H1 (cell line): ENCODE measurements around the gene CBLN3. TPM values are rescaled to one million over a fixed set of nuclear protein-coding genes. Genes with fewer than 3 reads are reported as not detected.
A peak's percentile ranks its signal among the peaks of the same experiment; 100 is the strongest.

Experiments
- CTCF ChIA-PET: fragments of 300-600 bp; sonication (Branson Sonifier 250); formaldehyde crosslinking; loops from one replicate; lab custom pipeline; 2021; ENCODE audit not compliant: partially characterized antibody; lab: Charles Lee
- POLR2A ChIA-PET: fragments of 300-600 bp; sonication (Branson Sonifier 250); formaldehyde crosslinking; loops from one replicate; lab custom pipeline; 2021; ENCODE audit warnings: inconsistent platforms; ENCODE audit not compliant: partially characterized antibody; lab: Charles Lee
- DNase-seq, 2 experiments: peaks; one replicate each; pipeline versions ENCODE4 v3.0.0 to v3.0.0-alpha.2; 2010 to 2022; ENCODE audit warnings: low spot score in 2 of 2, low read depth in 1 of 2, mixed read lengths in 1 of 2
- FAIRE-seq: peaks from 2 replicates; lab custom pipeline; 2011; peaks lifted over from hg19 to GRCh38; lab: Jason Lieb, UNC
- H2AFZ ChIP-seq: 2 replicates; pipeline ENCODE4 v1.8.1; 2012; ENCODE audit warnings: low read length, inconsistent platforms
- H2AK5ac ChIP-seq: 2 replicates; pipeline ENCODE4 v1.6.1; 2013; ENCODE audit warnings: low read depth, low read length
- H2BK120ac ChIP-seq: replicated peaks from 2 replicates; pipeline ENCODE3; 2013; ENCODE audit warnings: low read depth, low read length, inconsistent platforms
- H2BK12ac ChIP-seq: 2 replicates; pipeline ENCODE4 v1.6.1; 2013; ENCODE audit warnings: low read depth, low read length
- H2BK15ac ChIP-seq: 2 replicates; pipeline ENCODE4 v1.6.1; 2013; ENCODE audit warnings: low read length
- H2BK20ac ChIP-seq: 2 replicates; pipeline ENCODE4 v1.6.1; 2013; ENCODE audit warnings: low read length
- H2BK5ac ChIP-seq: 2 replicates; pipeline ENCODE4 v1.6.1; 2013; ENCODE audit warnings: low read depth, low read length
- H3K14ac ChIP-seq: 2 replicates; pipeline ENCODE4 v1.6.1; 2013; ENCODE audit warnings: inconsistent platforms; ENCODE audit not compliant: insufficient read length
- H3K18ac ChIP-seq: 2 replicates; pipeline ENCODE4 v1.6.1; 2013; ENCODE audit warnings: low read length; ENCODE audit errors: extremely low read depth
- H3K23ac ChIP-seq: 2 replicates; pipeline ENCODE4 v1.6.1; 2013; ENCODE audit warnings: inconsistent platforms; ENCODE audit not compliant: insufficient read length
- H3K23me2 ChIP-seq: 2 replicates; pipeline ENCODE4 v1.6.1; 2013; ENCODE audit warnings: low read depth, low read length
- H3K27ac ChIP-seq: 2 replicates; pipeline ENCODE4 v1.6.1; 2011; ENCODE audit warnings: low read depth, low read length, inconsistent platforms
- H3K27me3 ChIP-seq, 4 experiments: replicated peaks in 1 of 4; 1 replicate in 1 of 4; 2 replicates in 3 of 4; pipeline versions ENCODE4 v1.6.1 to v1.8.1; 2011 to 2013; ENCODE audit warnings: low read length in 3 of 4, mild to moderate bottlenecking in 3 of 4, inconsistent platforms in 2 of 4, mixed read lengths in 2 of 4, moderate library complexity in 1 of 4; ENCODE audit not compliant: control insufficient read depth in 3 of 4, insufficient read depth in 3 of 4; ENCODE audit errors: extremely low read depth in 1 of 4
- H3K36me3 ChIP-seq, 4 experiments: 2 replicates each; pipeline versions ENCODE4 v1.6.1 to v1.8.1; 2011 to 2013; ENCODE audit warnings: mild to moderate bottlenecking in 4 of 4, low read length in 3 of 4, moderate library complexity in 2 of 4, control low read depth in 1 of 4, inconsistent platforms in 1 of 4; ENCODE audit not compliant: insufficient read depth in 4 of 4, control insufficient read depth in 2 of 4
- H3K4ac ChIP-seq: replicated peaks from 2 replicates; pipeline ENCODE3; 2013; ENCODE audit warnings: low read length, low read depth, mixed read lengths, inconsistent platforms; ENCODE audit not compliant: insufficient read length
- H3K4me1 ChIP-seq, 4 experiments: replicated peaks in 1 of 4; 1 replicate in 1 of 4; 2 replicates in 3 of 4; pipeline versions ENCODE4 v1.6.1 to v1.8.1; 2011 to 2013; ENCODE audit warnings: low read length in 3 of 4, inconsistent platforms in 2 of 4, mixed read lengths in 1 of 4; ENCODE audit not compliant: insufficient read depth in 4 of 4, control insufficient read depth in 3 of 4
- H3K4me2 ChIP-seq, 2 experiments: 2 replicates each; pipeline versions ENCODE4 v1.6.1 to v1.8.1; 2011 to 2013; ENCODE audit warnings: low read depth in 2 of 2, low read length in 2 of 2, control low read depth in 1 of 2, inconsistent platforms in 1 of 2, mild to moderate bottlenecking in 1 of 2; ENCODE audit not compliant: insufficient read depth in 1 of 2
- H3K4me3 ChIP-seq, 4 experiments: fragments of 200-600, 300-600 bp in 1 of 4; sonication (generic), shearing (Covaris generic), sonication (Bioruptor Twin) in 1 of 4; 2 replicates each; pipeline versions ENCODE4 v1.5.1 to v1.8.1; 2011 to 2016; ENCODE audit warnings: low read length in 4 of 4, low read depth in 3 of 4, control low read depth in 2 of 4, inconsistent platforms in 2 of 4, mild to moderate bottlenecking in 2 of 4, mixed read lengths in 1 of 4, moderate library complexity in 1 of 4; ENCODE audit not compliant: insufficient read depth in 2 of 4; ENCODE audit errors: extremely low read depth in 1 of 4
- H3K56ac ChIP-seq: replicated peaks from 2 replicates; pipeline ENCODE3; 2013; ENCODE audit warnings: low read depth, mild to moderate bottlenecking, mixed read lengths, low read length, inconsistent platforms; ENCODE audit not compliant: insufficient read length
- H3K79me1 ChIP-seq: 2 replicates; pipeline ENCODE4 v1.6.1; 2013; ENCODE audit warnings: low read depth, low read length, control low read depth
- H3K79me2 ChIP-seq, 2 experiments: 2 replicates each; pipeline versions ENCODE4 v1.6.1 to v1.8.1; 2012 to 2013; ENCODE audit warnings: low read length in 2 of 2, mild to moderate bottlenecking in 2 of 2, inconsistent platforms in 1 of 2; ENCODE audit not compliant: insufficient read depth in 2 of 2, control insufficient read depth in 1 of 2
- H3K9ac ChIP-seq, 4 experiments: replicated peaks in 1 of 4; 1 replicate in 1 of 4; 2 replicates in 3 of 4; pipeline versions ENCODE4 v1.6.1 to v1.8.1; 2011 to 2013; ENCODE audit warnings: low read depth in 3 of 4, low read length in 3 of 4, control low read depth in 2 of 4, mild to moderate bottlenecking in 2 of 4, moderate library complexity in 2 of 4, inconsistent platforms in 1 of 4; ENCODE audit errors: extremely low read depth in 1 of 4
- H3K9me3 ChIP-seq, 2 experiments: 2 replicates each; pipeline versions ENCODE4 v1.6.1 to v1.8.1; 2012 to 2013; ENCODE audit warnings: mild to moderate bottlenecking in 2 of 2, moderate library complexity in 2 of 2, control low read depth in 1 of 2, inconsistent platforms in 1 of 2, low read depth in 1 of 2, low read length in 1 of 2, mixed read lengths in 1 of 2; ENCODE audit not compliant: insufficient read depth in 2 of 2
- H4K20me1 ChIP-seq, 2 experiments: replicated peaks in 1 of 2; 2 replicates each; pipeline versions ENCODE3 to v1.8.1; 2011 to 2013; ENCODE audit warnings: inconsistent platforms in 2 of 2, low read length in 2 of 2, mild to moderate bottlenecking in 1 of 2; ENCODE audit not compliant: insufficient read depth in 2 of 2, control insufficient read depth in 1 of 2
- H4K5ac ChIP-seq: 2 replicates; pipeline ENCODE4 v1.6.1; 2013; ENCODE audit warnings: low read length, low read depth, mixed read lengths, inconsistent platforms; ENCODE audit not compliant: insufficient read length
- H4K8ac ChIP-seq: 2 replicates; pipeline ENCODE4 v1.8.0; 2013; ENCODE audit warnings: mild to moderate bottlenecking, moderate library complexity, low read length, inconsistent platforms; ENCODE audit not compliant: insufficient read depth; ENCODE audit errors: extremely low read depth
- H4K91ac ChIP-seq: replicated peaks from 2 replicates; pipeline ENCODE3; 2013; ENCODE audit warnings: low read length, mixed read lengths, inconsistent platforms; ENCODE audit not compliant: insufficient read length
- WGBS, 2 experiments: shearing (Covaris generic) in 1 of 2; methylation state at CpG; one replicate each; pipeline versions ENCODE4 v1.1.6 to v1.1.7; 2013 to 2015; ENCODE audit warnings: low lambda C conversion rate in 2 of 2, mixed read lengths in 2 of 2, inconsistent platforms in 1 of 2, low coverage in 1 of 2, missing lambda C conversion rate in 1 of 2; ENCODE audit not compliant: insufficient replicate concordance in 2 of 2, insufficient coverage in 1 of 2, insufficient read length in 1 of 2; ENCODE audit errors: extremely low coverage in 1 of 2, missing lambda C conversion rate in 1 of 2; 5-methylcytosine and 5-hydroxymethylcytosine counted together
- polyA plus RNA-seq, 7 experiments: library from polyadenylated mRNA; depleted of rRNA in 3 of 7; stranded (reverse) in 5 of 7; unstranded in 2 of 7; fragments of >200 nt in 5 of 7; fragments of 200-250 nt in 2 of 7; gene quantifications; 1 replicate in 5 of 7; 2 replicates in 1 of 7; 4 replicates in 1 of 7; pipeline versions ENCODE4 v1.2.1 to v1.2.3, GENCODE V29; 2011 to 2013; ENCODE audit warnings: missing spikeins in 2 of 7, mixed read lengths in 2 of 7
- total RNA-seq: library from RNA; stranded (reverse); fragmentation: NEBNext Ultra II Directional; extraction: Animal tissue kit (Norgen Biotek cat#: 25700); gene quantifications from 2 replicates; pipeline ENCODE4 v1.2.1, GENCODE V29; 2021

CBLN3 gene
- total and polyA plus RNA-seq, 2 of the 8 experiments (the other 6 are each of a cell fraction or from before 2014, with no cell fraction given): 0.54 to 1.00 TPM

DNA sequence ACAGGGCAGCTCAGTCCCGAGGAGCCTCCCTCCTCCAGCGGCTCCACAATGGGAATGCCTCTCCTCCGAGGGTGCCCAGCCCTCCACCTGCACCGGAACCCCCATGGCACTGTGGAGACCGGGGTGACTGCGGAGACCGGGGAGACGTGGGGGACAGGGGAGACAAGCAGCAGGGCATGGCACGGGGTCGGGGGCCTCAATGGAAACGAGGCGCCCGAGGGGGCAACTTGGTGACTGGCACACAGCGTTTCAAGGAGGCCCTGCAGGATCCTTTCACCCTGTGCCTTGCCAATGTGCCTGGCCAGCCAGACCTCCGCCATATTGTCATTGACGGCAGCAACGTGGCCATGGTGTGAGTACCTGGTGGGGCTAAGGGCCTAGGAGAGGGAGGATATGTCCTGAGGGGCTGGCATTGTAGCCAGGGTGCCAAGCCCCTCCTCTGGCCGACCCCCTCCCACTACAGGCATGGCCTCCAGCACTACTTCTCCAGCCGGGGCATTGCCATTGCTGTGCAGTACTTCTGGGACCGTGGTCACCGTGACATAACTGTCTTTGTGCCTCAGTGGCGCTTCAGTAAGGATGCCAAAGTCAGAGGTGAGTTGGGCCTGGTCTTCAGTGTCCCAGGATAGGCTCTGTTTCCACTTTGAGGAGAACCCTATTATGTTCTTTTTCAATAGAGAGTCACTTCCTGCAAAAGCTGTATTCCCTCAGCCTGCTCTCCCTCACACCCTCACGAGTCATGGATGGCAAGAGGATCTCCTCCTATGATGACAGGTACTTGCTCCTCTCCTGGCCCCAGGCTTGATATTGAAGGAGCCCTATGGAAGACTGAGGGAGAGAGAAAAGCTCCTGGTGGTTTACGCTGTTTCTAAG lies 3.0 kb upstream of the CBLN3 start:
- Histone ChIP-seq H3K9me3 (no peaks in the 10 kb centered on the region), H3K4me1 (peaks cover 6 to 21% (median 15%) of the 10 kb centered on the region in 4 experiments), H3K23ac (no peak overlapping the region), H3K4ac (no peak overlapping the region), H2AFZ (no peak overlapping the region), H2BK15ac (no peak overlapping the region), H2BK12ac (no peak overlapping the region), H3K79me2 (no peaks in the 10 kb centered on the region), H3K9ac (no peak overlapping the region), H3K56ac (no peak overlapping the region), H4K5ac (no peak overlapping the region), H3K4me3 (no peak overlapping the region), H2BK5ac (no peak overlapping the region), H4K8ac (peak overlapping the region; percentile 45), H3K18ac (no peak overlapping the region), H2AK5ac (no peak overlapping the region), H3K4me2 (no peak overlapping the region), H3K27ac (no peak overlapping the region), H3K14ac (no peak overlapping the region), H3K36me3 (peaks cover 0 to 4% (median 2%) of the 10 kb centered on the region in 4 experiments; a peak in 2 of 8 replicates), H4K91ac (no peak overlapping the region), H2BK120ac (no peak overlapping the region), H2BK20ac (no peak overlapping the region), H4K20me1 (peaks cover 1 to 6% of the 10 kb centered on the region in 2 experiments), H3K23me2 (peaks cover 5% of the 10 kb centered on the region; the same call in 1 of the 2 replicates), H3K79me1 (no peaks in the 10 kb centered on the region; the same call in 1 of the 2 replicates), H3K27me3 (peaks cover 0 to 13% (median 1%) of the 10 kb centered on the region in 4 experiments; a peak in 3 of 7 replicates)
- ChIA-PET CTCF (interaction anchor here (0.9 to 21.3 kb wide), 31 partner anchors 9 to 375 kb away, joined by 3 to 664 read pairs (median 10); partner anchors contain the start of genes ADCY4, CIDEB, DHRS1 and LTB4R), POLR2A (interaction anchor here (0.9 to 5.4 kb wide), 12 partner anchors 9 to 222 kb away, joined by 3 to 46 read pairs (median 5); partner anchors contain the start of genes ADCY4, LTB4R2, NYNRIN and SDR39U1)
- 82% methylated on average over 24 of the region's 24 CpGs; no CpG with 5 or more reads in 1 of the 2 experiments for WGBS, 2 experiments
- DNase-seq: no peak
- no peak for FAIRE-seq
